NCI-H510A treated with DMSO at 0.1 percent for 48 hours (cell line): ENCODE measurements around the gene TECTB.
"Not testable (repeated sequence)": the region's sequence is repeated elsewhere in the genome, so short reads cannot be mapped to it uniquely, and the experiment has no call there.

ENCODE experiments used
- DNase-seq: peaks from one replicate; lab custom pipeline; 2025; lab: John Stamatoyannopoulos, UW

TECTB gene

DNA sequence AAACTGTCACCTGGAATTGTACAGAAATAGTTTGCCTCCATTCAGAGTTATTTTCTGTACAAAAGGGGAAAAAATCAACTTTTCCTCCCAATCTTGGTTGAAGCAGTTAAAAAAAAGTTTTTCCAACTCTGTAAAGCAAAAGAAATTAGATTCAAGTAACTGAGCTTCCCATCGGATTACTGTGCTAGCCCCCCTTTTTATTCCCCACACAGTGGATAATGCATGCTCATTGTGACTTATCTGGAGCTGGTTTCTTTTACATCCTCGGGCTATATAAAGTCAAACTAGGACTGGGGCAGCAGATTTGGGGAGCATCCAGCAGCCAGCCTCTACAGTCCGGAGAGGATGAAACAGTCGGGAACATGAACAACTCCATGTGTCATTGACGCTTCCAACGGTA lies at the start of gene TECTB:
Gene TECTB (plus strand): TSS at position 301 of the 400 bp plus-strand sequence. CDS start 335 bp downstream, outside the sequence.
- no peak for DNase-seq

DNA sequence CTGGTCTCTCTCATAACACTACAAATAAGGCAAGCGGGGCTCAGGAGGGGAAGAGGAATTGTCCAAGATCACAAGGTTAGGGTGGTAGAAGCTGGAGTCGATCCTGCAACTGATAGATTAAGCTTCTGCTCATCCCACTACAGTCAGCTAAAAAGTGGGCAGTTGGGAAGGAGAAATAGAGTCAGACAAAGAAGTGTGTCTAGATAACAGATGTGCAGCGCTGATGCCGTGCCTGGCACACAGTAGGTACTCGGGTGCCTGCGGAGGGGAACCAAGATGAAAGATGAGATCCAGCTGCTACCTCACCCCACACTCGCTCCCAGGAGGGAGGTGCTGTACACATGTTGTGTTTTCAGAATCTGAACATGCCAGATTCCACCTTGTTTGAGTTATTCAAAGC lies 48.1 kb upstream of the TECTB start:
- no peak for DNase-seq

DNA sequence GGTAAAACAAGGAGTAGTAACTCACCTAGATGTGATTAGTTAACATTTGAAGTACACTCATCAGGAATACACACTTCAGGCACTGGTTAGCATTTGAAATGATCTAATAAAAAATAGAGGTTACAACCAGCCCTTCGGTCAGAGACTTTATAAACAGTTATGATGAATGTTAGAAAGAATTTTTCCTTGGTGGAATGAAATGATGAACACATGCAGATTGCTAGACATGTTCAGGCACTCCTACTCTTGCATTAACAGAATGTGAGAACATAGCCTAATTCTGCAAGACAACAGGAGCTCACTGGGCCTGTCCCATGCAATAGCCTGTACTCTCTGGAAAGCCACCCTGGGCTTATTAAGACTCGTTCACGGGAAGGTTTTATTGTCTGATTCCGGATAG lies 47.3 kb upstream of the TECTB start:
- no peak for DNase-seq

DNA sequence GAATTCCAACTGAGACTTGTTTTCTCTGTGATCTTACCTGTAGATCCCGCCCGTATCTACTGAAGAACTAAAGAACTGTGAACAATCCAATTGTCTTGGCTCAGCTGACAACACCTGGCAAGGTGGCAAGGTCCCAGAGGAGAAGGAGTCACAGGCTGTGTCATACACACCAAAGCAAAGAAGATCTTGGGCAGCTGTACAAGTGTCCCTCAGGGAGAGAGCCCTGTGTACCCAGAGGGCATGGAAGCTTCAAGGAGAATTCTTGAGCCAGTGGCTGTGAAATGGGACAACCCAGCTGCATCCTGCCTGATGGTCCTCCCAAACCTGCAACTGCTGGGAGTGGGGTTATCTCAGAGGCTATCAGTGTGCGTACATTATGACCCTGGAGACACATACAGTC lies 46.7 kb upstream of the TECTB start:
- DNase-seq, result no peak

DNA sequence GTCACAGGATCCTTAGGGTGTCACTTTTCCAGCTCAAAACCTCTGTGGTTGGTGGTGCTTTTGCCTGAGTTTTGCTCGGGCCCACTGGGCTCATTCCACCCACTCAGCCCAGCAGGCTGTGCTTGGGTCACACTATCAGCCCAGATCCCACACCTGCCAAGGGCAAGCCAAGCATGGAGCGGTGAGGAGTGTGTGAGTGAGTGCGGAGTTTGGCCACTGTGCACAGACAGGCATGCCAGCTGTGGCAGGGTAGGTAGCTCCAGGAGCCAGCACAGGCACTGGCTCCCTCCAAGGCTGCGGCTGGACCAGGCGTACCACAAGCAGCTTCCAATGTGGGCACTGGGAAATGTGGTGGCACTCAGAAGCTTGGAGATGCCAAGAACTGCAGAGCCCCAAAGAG lies 43.9 kb upstream of the TECTB start:
- no peak for DNase-seq

DNA sequence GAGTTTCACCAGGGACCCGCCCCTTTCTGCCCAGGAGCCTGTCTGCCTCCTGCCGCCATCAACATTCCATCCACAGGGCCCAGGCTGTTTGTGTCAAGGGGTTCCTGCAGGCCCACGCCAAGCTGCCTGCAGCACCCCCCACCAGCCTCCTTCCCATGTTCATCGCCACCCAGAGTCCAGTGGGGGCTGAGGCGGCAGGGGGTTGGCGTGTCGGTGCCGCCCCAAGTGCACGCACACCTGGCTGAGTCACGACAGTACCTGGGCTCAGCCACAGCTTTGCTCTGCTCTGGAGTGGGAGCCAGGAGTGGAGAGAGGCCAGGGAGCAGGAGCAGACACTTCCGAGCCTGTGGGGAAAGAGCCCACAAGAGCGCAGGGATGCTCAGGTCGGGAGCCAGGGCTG lies 42.8 kb upstream of the TECTB start:
- no peak for DNase-seq

DNA sequence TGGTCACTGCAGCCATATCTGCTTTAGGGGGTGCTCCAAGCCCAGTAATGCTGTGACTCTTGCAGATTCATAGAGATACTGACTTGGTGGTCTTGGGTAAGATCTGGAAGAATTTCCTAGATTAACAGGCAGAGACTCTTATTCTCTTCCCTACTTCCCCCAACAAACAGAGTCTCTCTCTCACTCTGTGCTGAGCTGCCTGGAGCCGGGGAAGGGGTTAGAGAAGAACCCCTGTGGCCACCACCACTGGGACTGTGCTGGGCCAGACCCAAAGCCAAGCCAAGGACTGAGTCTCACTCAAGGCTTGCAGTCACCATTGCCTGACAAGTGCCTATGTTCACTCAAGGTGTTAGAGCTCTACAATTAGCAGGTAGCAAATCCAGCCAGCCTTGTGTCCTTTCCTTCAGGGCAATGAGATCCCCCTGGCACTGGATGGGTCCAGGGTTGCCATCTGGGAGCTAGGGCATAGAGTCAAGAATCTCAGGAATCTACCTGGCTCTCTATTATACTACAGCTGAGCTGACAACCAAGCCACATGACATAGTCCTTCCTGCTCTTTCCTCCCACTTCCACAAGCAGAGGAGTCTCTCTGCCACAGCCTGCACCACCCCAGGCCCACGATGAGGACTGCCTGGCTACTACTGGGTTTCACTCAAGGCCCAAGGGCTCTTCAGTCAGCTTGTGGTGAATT lies 41.4 kb upstream of the TECTB start:
- DNase-seq, result no peak

DNA sequence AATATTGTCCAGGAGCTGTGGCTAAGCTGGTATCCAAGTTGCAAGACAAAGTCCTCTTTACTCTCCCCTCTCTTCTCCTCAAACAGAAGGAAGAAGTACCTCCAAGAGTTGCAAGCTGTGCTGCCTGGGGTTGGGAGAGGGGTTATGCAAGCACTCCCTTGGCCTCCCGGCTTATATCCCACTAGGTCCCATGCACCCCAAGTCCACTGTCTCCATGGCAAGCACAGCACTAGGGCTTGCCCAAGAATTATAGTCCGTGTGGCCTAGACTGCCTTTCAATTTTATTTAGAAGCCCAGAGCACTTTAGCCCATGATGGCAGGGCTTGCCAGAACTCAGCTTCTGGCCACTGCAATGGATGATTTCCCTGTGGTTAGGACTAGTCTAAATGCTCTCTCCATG lies 40.4 kb upstream of the TECTB start:
- no peak for DNase-seq

DNA sequence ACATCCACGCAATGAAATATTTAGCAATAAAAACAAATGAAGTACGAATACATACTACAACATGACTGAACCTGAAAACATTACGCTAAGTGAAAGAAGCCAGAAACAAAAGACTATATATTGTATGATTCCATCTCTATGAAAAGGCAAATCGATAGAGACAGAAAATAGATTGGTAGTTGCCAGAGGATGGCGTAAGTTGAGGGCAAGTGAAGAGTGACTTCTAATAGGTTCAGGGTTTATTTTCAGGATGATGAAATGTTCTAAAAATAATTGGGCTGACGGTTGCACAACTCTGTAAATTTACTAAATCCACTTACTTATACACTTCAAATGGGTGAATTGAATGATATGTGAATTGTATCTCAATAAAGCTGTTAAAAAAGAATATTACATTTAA lies 39.5 kb upstream of the TECTB start:
- no peak for DNase-seq

DNA sequence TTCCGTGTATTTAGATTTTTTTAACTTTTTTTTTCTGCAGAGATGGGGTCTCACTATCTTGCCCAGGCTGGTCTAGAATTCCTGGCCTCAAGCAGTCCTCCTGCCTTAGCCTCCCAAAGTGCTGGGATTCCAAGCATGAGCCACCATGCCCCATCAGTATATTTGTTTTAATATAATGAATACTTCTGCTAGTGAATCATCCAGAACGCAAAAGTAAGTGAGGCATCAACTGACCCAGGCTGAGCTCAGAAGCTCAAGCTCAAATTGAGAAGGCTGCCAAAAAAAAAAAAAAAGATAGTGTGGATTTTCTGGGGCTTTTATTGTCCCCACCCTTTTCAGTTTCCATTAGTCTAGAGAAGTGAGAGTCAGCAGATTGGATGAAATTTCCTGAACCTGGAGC lies 39.0 kb upstream of the TECTB start:
- DNase-seq, result no peak

DNA sequence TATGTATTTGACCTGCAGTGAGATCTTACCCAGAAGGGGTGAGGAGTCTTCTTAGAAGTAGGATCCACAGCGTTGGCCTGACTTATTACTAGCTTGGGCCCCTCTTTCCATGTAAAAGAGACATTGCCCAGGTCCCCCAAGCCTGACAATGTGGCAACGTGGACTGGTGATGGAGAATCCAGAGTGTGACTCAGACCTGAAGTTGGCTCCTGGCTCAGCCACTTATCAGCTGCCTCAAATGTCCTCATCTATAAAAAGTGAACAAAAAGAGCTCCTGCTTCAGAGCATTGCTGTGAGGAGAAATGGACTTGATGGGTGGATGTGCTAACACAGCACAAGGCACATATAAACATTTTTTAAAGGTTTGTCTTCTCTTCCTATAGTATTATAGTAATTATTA lies 35.4 kb upstream of the TECTB start:
- DNase-seq, result no peak

DNA sequence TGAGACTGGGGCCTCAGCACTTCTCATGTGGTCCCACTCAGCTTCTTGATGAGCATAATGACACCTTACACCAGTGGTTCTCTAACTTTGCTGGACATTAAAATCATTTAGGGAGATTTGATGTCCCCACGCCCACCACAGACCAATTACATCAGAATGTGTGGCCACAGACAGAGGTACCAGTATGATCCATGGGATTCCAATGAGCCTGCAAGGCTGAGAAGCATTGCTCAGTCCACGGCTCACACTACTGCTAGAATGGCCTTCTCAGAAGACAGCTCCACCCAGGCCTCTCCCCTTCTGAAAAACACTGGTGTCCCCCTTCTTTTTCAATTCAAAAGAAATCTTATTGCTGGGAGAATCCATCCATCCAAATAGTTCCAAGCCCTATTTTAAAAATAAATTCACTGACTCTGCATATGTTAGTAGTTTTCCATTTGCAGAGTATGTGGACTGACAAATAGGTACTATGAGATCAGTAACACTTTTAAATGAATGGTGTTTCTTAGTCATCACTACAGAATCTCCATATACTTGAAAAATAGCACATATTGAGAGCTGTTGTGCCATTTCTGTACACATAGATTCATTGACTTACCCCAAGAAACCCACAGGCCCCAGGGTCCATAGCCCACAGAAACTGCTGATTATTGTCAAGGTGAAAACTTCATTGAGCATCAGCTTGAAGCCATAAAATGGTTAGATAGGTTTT lies 34.5 kb upstream of the TECTB start:
- DNase-seq, result no peak

DNA sequence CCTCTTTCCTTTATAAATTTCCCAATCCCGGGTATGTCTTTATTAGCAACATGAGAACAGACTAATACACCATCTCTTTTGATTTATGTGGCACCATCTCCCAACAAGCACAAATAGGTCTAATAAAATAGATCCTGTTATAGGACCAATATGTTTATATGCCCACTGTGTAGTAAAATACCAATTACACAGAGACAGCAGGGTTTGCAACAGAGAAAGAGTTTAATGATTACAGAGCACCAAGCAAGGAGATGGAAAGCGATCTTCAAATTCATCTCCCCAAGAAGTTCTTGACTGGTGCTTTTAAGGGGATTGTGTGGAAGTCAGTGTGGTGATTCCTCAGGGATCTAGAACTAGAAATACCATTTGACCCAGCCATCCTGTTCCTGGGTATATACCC lies 33.5 kb upstream of the TECTB start:
- no peak for DNase-seq

DNA sequence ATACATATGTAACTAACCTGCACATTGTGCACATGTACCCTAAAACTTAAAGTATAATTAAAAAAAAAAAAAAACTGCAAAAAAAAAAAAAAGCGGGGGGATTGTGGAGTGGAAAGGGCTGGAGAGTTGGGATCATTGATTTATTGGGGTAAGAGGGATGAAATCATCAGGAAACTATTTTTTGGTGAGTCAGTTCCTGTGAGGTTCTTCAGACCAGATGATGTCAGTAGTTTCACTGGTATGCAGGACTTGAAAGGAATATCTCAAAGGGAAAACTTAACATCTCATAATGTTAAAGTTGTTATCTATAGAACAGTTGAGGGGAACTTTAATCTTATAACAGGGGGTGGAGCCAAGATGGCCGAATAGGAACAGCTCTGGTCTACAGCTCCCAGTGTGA lies 32.6 kb upstream of the TECTB start:
- DNase-seq, result no peak

DNA sequence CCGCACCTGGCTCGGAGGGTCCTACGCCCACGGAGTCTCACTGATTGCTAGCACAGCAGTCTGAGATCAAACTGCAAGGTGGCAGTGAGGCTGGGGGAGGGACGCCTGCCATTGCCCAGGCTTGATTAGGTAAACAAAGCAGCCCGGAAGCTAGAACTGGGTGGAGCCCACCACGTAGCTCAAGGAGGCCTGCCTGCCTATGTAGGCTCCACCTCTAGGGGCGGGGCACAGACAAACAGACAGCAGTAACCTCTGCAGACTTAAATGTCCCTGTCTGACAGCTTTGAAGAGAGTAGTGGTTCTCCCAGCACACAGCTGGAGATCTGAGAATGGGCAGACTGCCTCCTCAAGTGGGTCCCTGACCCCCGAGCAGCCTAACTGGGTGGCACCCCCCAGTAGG lies 32.0 kb upstream of the TECTB start:
- not testable (repeated sequence) for DNase-seq

DNA sequence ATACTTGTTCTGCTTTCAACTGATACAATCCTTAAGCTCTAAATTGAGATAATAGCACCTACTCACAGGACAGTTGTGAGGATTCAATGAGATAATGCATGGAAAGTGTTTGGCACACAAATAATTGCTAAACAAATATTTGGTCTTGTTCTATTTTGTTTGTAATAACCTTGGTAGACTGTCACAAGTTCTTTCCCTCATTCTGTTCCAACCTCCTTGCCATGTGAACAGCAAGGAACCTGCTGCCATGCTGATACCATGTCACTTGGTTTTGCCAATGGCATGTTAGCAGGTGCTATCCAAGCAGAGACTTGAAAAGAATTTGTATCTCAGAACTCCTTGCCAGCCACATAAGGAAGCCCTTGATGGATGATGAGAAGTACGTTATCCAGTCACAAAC lies 24.8 kb upstream of the TECTB start:
- no peak for DNase-seq

DNA sequence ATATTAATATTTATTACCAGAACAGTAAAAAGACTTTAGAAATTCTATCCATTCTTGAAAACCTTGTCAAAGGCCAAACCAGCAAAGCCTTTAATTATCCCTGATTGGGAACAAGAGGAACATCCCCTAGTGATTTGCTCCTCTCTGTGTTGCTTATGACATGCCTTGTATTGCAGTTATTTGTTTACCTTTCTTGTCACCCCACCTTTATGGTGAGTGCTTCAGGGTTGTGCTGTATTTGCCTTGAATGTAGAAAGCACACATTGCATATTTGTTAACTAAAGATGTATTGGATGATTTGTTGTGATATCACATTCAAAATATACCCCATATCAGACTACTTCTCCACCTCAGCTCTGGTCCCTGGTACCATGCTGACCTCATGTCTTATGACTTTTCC lies 23.5 kb upstream of the TECTB start:
- no peak for DNase-seq

DNA sequence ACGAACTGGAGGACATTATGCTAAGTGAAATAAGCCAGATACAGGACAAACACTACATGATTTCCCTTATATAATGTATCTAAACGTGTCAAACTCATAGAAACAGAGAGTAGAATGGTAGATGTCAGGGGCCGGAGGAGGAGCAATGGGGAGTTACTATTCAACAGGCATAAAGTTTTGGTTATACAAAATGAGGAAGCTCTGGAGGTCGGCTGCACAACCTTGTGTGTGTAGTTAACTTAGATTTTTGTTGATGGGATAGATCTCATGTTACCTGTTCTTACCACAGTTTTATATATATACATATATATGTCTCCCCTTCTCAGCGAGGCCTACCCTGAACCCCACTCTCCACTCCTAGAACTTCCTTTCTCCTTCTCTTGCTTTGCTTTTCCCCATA lies 22.4 kb upstream of the TECTB start:
- DNase-seq, result no peak

DNA sequence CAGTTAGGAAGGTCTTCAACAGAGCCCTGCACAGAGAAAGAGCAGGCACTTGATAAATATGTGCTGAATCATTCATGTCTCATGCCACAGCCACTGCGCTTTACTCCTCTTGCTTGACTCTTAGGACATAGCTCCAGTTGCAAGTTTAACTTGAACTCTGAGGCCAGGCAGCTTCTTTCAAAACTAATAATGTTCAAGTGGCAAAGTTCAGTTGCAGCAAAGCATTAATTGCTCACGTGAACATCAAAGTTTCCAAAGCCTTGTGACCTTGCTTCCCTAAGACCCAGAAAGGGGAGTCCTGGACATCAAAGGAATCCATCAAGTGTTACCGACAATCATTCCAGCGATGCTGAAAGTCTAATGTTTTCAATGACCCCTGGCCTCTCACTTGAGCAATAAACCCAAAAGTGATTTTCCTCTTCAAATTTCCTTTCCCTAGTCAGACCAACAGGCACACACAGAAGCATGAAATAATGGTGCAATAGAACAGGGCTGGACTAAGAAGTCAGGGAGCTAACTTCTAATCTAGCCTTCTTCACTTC lies 21.8 kb upstream of the TECTB start:
- no peak for DNase-seq

DNA sequence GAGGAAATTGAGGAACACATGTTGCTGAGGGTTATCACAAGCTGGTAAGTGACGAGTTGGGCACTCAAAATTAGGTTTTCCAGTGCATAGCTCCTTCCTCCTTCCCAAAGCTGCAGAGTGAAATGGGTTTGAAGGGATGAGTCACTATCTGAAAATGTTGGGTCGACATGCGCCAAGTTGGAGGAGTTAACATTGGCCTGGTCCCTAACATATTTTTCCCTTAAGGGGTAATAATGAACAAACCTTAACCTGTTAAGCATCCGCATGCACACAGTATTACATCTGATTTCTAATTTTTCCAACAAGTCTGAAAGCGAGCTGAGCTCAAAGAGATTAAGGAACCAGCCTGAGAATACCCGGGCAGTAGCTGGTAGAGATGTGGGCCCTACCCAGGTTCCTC lies 20.7 kb upstream of the TECTB start:
- DNase-seq, result no peak

DNA sequence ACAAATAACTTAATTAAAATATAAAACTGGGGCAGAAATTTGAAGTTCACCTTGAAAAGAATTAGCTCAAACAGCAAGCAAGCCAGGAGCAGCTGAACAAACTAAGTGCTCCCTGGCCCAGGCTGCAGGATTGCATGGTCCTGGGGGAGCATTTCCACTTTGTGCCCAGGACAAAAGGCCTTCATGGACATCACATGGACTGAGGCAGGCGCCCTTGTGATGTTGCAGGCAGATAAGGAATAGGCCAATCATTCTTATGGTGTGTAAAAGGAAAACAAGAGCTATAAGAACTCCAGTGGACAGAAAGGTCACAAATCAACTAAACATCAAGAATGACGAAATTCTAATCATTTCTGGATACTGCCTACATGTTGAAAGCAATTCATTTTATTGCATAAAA lies 17.5 kb upstream of the TECTB start:
- DNase-seq, result no peak

DNA sequence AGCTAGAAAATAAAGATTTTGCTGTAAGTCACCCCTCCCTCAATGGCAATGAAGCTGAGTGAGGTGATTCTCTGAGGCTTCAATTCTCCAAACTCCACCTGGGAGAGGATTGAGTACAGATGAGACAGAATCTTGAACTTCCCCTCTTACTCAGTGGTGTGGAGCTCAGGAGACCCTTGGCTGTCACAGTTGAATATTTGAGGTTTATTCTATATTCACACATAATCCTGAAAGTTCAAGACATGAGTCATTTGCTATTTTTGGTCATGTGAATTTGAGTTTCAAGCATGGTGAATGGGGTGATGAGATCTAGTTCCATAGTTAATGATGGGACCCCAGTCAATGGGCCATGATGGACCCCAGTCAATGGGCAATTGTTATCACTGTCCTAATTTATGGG lies 13.9 kb upstream of the TECTB start:
- DNase-seq, result no peak

DNA sequence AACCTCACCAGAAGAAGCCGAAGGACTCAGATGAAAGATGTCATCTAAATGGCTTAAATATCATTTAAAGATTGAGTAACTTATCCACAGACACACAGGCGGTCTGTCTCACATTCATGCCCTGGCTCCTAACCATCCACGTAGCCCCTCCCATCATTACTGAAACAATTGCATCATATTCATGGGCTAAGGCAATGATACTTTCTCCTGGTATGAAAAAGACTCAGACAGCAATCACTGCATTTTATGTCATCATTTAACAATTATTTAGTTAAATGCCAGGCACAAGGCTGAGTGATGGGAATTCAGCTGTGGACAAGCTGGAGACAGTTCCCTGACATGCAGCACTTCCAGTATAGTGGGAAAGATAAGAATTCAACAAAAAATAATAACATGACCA lies 11.2 kb upstream of the TECTB start:
- DNase-seq, result no peak

DNA sequence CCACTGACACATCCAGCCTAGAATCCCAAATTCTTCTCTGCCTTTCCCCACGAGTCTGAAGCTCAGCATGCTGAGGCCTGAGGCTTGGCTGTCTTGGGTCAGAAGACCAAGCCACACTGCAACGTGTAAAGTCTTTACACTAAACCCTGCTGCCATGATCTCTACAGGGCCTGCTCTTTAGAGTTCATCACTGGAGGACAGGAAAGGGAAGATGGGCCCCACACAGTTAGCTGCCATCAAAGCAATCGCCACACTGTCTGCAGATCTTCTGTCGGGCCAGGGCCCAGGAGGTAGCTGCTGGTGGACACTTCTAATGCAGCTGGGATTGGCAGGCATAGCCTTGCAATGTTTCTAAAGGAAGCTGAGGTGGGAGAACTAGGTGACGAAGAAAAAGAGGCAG lies 8.4 kb upstream of the TECTB start:
- DNase-seq, result no peak
